Right cardiac atrium (tissue), 5 donors: ENCODE measurements around the gene SCARB2. TPM values are rescaled to one million over a fixed set of nuclear protein-coding genes. Genes with fewer than 3 reads are reported as not detected.

Experiments used
- ATAC-seq, 2 donors: fragments of 200-7000 bp; cut with Tn5 transposase; one replicate each; pipeline versions ENCODE4 v1.8.0 to v1.9.1; 2020; ENCODE audit warnings: moderate library complexity in 2 of 2, mild to moderate bottlenecking in 1 of 2
- DNase-seq, 3 donors: peaks; one replicate each; pipeline ENCODE4 v3.0.0-alpha.2; 2020
- H3K27ac ChIP-seq: one replicate; pipeline ENCODE4 v1.5.1; 2013; ENCODE audit warnings: mild to moderate bottlenecking, low read length, control low read depth, moderate library complexity
- H3K27me3 ChIP-seq: one replicate; pipeline ENCODE4 v1.6.1; 2013; ENCODE audit not compliant: control insufficient read depth, insufficient read depth
- H3K4me1 ChIP-seq: one replicate; pipeline ENCODE4 v1.6.1; 2013; ENCODE audit warnings: low read length; ENCODE audit not compliant: control insufficient read depth, insufficient read depth
- H3K4me3 ChIP-seq: one replicate; pipeline ENCODE4 v1.5.1; 2013; ENCODE audit warnings: low read length, control low read depth
- H3K9me3 ChIP-seq: one replicate; pipeline ENCODE4 v1.6.1; 2013; ENCODE audit warnings: low read length; ENCODE audit not compliant: control insufficient read depth
- WGBS: extraction: QIAGEN DNeasy Blood & Tissue Kit; methylation state at CpG from one replicate; pipeline ENCODE4 v1.1.7; 2013; 5-methylcytosine and 5-hydroxymethylcytosine counted together
- intact Hi-C, 4 donors: fragments of 100-400 bp; cut with DNase I; formaldehyde crosslinking; loops; one replicate each; pipeline versions ENCODE4 v1.11.0 to v1.14.0; 2022 to 2023
- polyA plus RNA-seq: library from polyadenylated mRNA; stranded (reverse); fragments of 200-250 nt; gene quantifications from one replicate; pipeline ENCODE4 v1.2.3, GENCODE V29; 2013
- total RNA-seq, 4 donors: library from RNA; stranded (reverse); fragmentation: NEBNext Ultra II Directional; extraction: Animal tissue kit (Norgen Biotek cat#: 25700); gene quantifications; one replicate each; pipeline ENCODE4 v1.2.1, GENCODE V29; 2021
- donor health status: healthy with polysubstance abuse.
- donor health status: DM: no; HTN: yes; CAD: no.
- donor health status: DM: no; HTN: no; CAD: no.
- donor health status: DM: no; HTN: yes; CAD: no; lungs with severe emphysema.
- donor health status: DM: yes; HTN: yes; CAD: no.

The SCARB2 gene
- total and polyA plus RNA-seq, 5 donors = 78.2 to 139 (median 103) TPM

GRCh38 chr4:76198411-76199237 lies 15.0 kb downstream of the SCARB2 start:
- Histone ChIP-seq H3K27ac (peak overlapping the region; percentile 83), H3K9me3 (no peaks in the 10 kb centered on the region), H3K27me3 (no peaks in the 10 kb centered on the region), H3K4me1 (peaks cover 37% of the 10 kb centered on the region), H3K4me3 (no peak overlapping the region)
- intact Hi-C loops = no loop called here
- ATAC-seq (peak; percentile 68 to 71), DNase-seq (peak; percentile 49 to 71 (median 67))
- 36% methylated on average over 4 of the region's 4 CpGs for WGBS

- Histone ChIP-seq H3K4me3 (no peak overlapping the region), H3K27ac (peak overlapping the region; percentile 83), H3K4me1 (peaks cover 38% of the 10 kb centered on the region), H3K27me3 (no peaks in the 10 kb centered on the region), H3K9me3 (no peaks in the 10 kb centered on the region)
- DNase-seq (peak; percentile 57 to 81 (median 76)), ATAC-seq (peak; percentile 49 to 70)
- 10% methylated on average over 5 of the region's 5 CpGs for WGBS
- intact Hi-C loops = no loop called here
These were observed 15.6 kb downstream of the SCARB2 start for GRCh38 chr4:76197971-76198410.

GRCh38 chr4:76197031-76197743 lies 16.4 kb downstream of the SCARB2 start:
- 63% methylated on average over 10 of the region's 10 CpGs for WGBS
- peak overlapping the region; percentile 18 for H3K27ac ChIP-seq
- H3K9me3 ChIP-seq = no peaks in the 10 kb centered on the region
- ATAC-seq = no peak
- no peaks in the 10 kb centered on the region for H3K27me3 ChIP-seq
- H3K4me3 ChIP-seq = no peak overlapping the region
- DNase-seq = no peak
- peaks cover 40% of the 10 kb centered on the region for H3K4me1 ChIP-seq
- intact Hi-C loops = no loop called here

- no peak for ATAC-seq
- intact Hi-C loops = no loop called here
- WGBS = 100% methylated on average over 2 of the region's 2 CpGs
- Histone ChIP-seq H3K27ac (peak overlapping the region; percentile 18), H3K27me3 (no peaks in the 10 kb centered on the region), H3K9me3 (no peaks in the 10 kb centered on the region), H3K4me3 (no peak overlapping the region), H3K4me1 (peaks cover 40% of the 10 kb centered on the region)
- DNase-seq = no peak
These were observed 17.2 kb downstream of the SCARB2 start for GRCh38 chr4:76196376-76196775.

- Histone ChIP-seq H3K27ac (peak overlapping the region; percentile 53), H3K4me1 (peaks cover 35% of the 10 kb centered on the region), H3K27me3 (no peaks in the 10 kb centered on the region), H3K9me3 (no peaks in the 10 kb centered on the region), H3K4me3 (no peak overlapping the region)
- DNase-seq (no peak), ATAC-seq (no peak)
- 68% methylated on average over 3 of the region's 3 CpGs for WGBS
- intact Hi-C loops = no loop called here
These were observed 18.3 kb downstream of the SCARB2 start for GRCh38 chr4:76195326-76195725.

GRCh38 chr4:76194325-76194724 lies 19.3 kb downstream of the SCARB2 start:
- peak in 1 of 3 donors; percentile 23 for DNase-seq
- H3K4me1 ChIP-seq = peaks cover 30% of the 10 kb centered on the region
- H3K27ac ChIP-seq = no peak overlapping the region
- no peaks in the 10 kb centered on the region for H3K9me3 ChIP-seq
- intact Hi-C loops = no loop called here
- WGBS = 33% methylated on average over 2 of the region's 2 CpGs
- H3K4me3 ChIP-seq = no peak overlapping the region
- peak; percentile 75 to 88 for ATAC-seq
- no peaks in the 10 kb centered on the region for H3K27me3 ChIP-seq

GRCh38 chr4:76192236-76192635 lies 21.4 kb downstream of the SCARB2 start:
- H3K27ac ChIP-seq = no peak overlapping the region

GRCh38 chr4:76188557-76188956 lies 25.1 kb downstream of the SCARB2 start:
- Histone ChIP-seq H3K27me3 (no peaks in the 10 kb centered on the region), H3K9me3 (no peaks in the 10 kb centered on the region), H3K4me3 (no peak overlapping the region), H3K27ac (no peak overlapping the region), H3K4me1 (peaks cover 7% of the 10 kb centered on the region)
- intact Hi-C loops = loop anchor here in 3 of 4 donors (5.0 to 10.0 kb wide), 3 partner anchors 64 to 316 kb away; partner anchors contain the start of genes FAM47E (in 1 of the 3) and STBD1 (in 1 of the 3)
- ATAC-seq = no peak
- WGBS = 80% methylated on average over 3 of the region's 3 CpGs
- DNase-seq = no peak

More at GRCh38 chr4:76192236-76192635, 21.4 kb downstream of the SCARB2 start:
- DNase-seq = no peak
- Histone ChIP-seq H3K4me1 (peaks cover 20% of the 10 kb centered on the region), H3K9me3 (no peaks in the 10 kb centered on the region), H3K27me3 (no peaks in the 10 kb centered on the region), H3K4me3 (no peak overlapping the region)
- ATAC-seq = no peak
- intact Hi-C loops = no loop called here
- WGBS = 73% methylated on average over 2 of the region's 2 CpGs

- Histone ChIP-seq H3K4me1 (peaks cover 7% of the 10 kb centered on the region), H3K27me3 (no peaks in the 10 kb centered on the region), H3K27ac (no peak overlapping the region), H3K4me3 (no peak overlapping the region), H3K9me3 (no peaks in the 10 kb centered on the region)
- intact Hi-C loops = loop anchor here in 3 of 4 donors (5.0 to 10.0 kb wide), 3 partner anchors 64 to 317 kb away; partner anchors contain the start of genes FAM47E (in 1 of the 3) and STBD1 (in 1 of the 3)
- peak in 1 of 2 donors; percentile 36 for ATAC-seq
- DNase-seq = no peak
These were observed 25.5 kb downstream of the SCARB2 start for GRCh38 chr4:76188149-76188548.

- no peaks in the 10 kb centered on the region for H3K9me3 ChIP-seq
- ATAC-seq = peak in 1 of 2 donors; percentile 40
These were observed 26.5 kb downstream of the SCARB2 start for GRCh38 chr4:76187152-76187551.

GRCh38 chr4:76182463-76182862 lies 31.2 kb downstream of the SCARB2 start:
- Histone ChIP-seq H3K4me1 (peaks cover 6% of the 10 kb centered on the region), H3K27ac (no peak overlapping the region), H3K9me3 (no peaks in the 10 kb centered on the region), H3K27me3 (no peaks in the 10 kb centered on the region), H3K4me3 (no peak overlapping the region)
- 93% methylated on average over 5 of the region's 5 CpGs for WGBS
- no peak for ATAC-seq
- intact Hi-C loops = loop anchor here in 3 of 4 donors (5.0 to 10.0 kb wide), 3 partner anchors 65 to 322 kb away; partner anchors contain the start of gene STBD1 (in 1 of the 3)
- DNase-seq = no peak

More at GRCh38 chr4:76187152-76187551, 26.5 kb downstream of the SCARB2 start:
- peaks cover 4% of the 10 kb centered on the region for H3K4me1 ChIP-seq
- 41% methylated on average over 3 of the region's 3 CpGs for WGBS
- no peak overlapping the region for H3K27ac ChIP-seq
- no peak for DNase-seq
- H3K27me3 ChIP-seq = no peaks in the 10 kb centered on the region
- intact Hi-C loops = loop anchor here in 3 of 4 donors (5.0 to 10.0 kb wide), 3 partner anchors 65 to 318 kb away; partner anchors contain the start of genes FAM47E (in 1 of the 3) and STBD1 (in 1 of the 3)
- H3K4me3 ChIP-seq = no peak overlapping the region
